ENCODE results near the gene FNDC3B. TPM values are rescaled to one million over a fixed set of nuclear protein-coding genes. Genes with fewer than 3 reads are reported as not detected.

Gene FNDC3B
- total RNA-seq, 1 experiment from 2014 or later: 149 TPM

GRCh38 chr3:172313671-172314070, 274.3 kb downstream of the FNDC3B start:
- Mint-ChIP-seq H3K9me3 (ENCODE audit: unreplicated experiment) (no peaks in the 10 kb centered on the region), H3K27ac (ENCODE audit: low read depth, unreplicated experiment) (peak overlapping the region; percentile 57), H3K27me3 (ENCODE audit: insufficient read depth, unreplicated experiment) (no peaks in the 10 kb centered on the region), H3K4me3 (ENCODE audit: unreplicated experiment) (no peak overlapping the region), H3K36me3 (ENCODE audit: insufficient read depth, unreplicated experiment) (peaks cover 84% of the 10 kb centered on the region), H3K4me1 (ENCODE audit: insufficient read depth, unreplicated experiment) (peaks cover 25% of the 10 kb centered on the region)
- intact Hi-C loops (cut with micrococcal nuclease): no loop called here
- no TSS peak for BruUV-seq (replicated peaks)
- TF ChIP-seq CTCF (IDR thresholded peaks at IDR 0.05; ENCODE audit: unreplicated experiment): no peak
- CTCF ChIA-PET: interaction anchor here (0.8 to 3.9 kb wide), 6 partner anchors 10 to 144 kb away, joined by 3 to 18 read pairs (median 4); no protein-coding TSS in a partner anchor
- no peak for DNase-seq (ENCODE audit: unreplicated experiment)
- POLR2A ChIA-PET: interaction anchor here (3.2 kb wide), 1 partner anchor 10 kb away, joined by 14 read pairs; no protein-coding TSS in a partner anchor

- DNase-seq (ENCODE audit: unreplicated experiment): no peak
- Mint-ChIP-seq H3K4me3 (ENCODE audit: unreplicated experiment) (no peak overlapping the region), H3K4me1 (ENCODE audit: insufficient read depth, unreplicated experiment) (peaks cover 25% of the 10 kb centered on the region), H3K36me3 (ENCODE audit: insufficient read depth, unreplicated experiment) (peaks cover 79% of the 10 kb centered on the region), H3K27ac (ENCODE audit: low read depth, unreplicated experiment) (peak overlapping the region; percentile 57), H3K27me3 (ENCODE audit: insufficient read depth, unreplicated experiment) (no peaks in the 10 kb centered on the region), H3K9me3 (ENCODE audit: unreplicated experiment) (no peaks in the 10 kb centered on the region)
- no peak for TF ChIP-seq CTCF (IDR thresholded peaks at IDR 0.05; ENCODE audit: unreplicated experiment)
- POLR2A ChIA-PET: interaction anchor here (0.6 to 3.2 kb wide), 4 partner anchors 8 to 144 kb away, joined by 3 to 14 read pairs (median 8); no protein-coding TSS in a partner anchor
- intact Hi-C loops (cut with micrococcal nuclease): no loop called here
- CTCF ChIA-PET: interaction anchor here (1.0 to 3.9 kb wide), 3 partner anchors 18 to 358 kb away, joined by 3 to 18 read pairs (median 4); no protein-coding TSS in a partner anchor
- BruUV-seq (replicated peaks): no TSS peak
These were observed 275.3 kb downstream of the FNDC3B start for GRCh38 chr3:172314591-172315160.

GRCh38 chr3:172315401-172316091, 276.2 kb downstream of the FNDC3B start:
- TF ChIP-seq CTCF (IDR thresholded peaks at IDR 0.05; ENCODE audit: unreplicated experiment): no peak
- POLR2A ChIA-PET: interaction anchor here (0.6 to 3.2 kb wide), 7 partner anchors 8 to 218 kb away, joined by 3 to 14 read pairs (median 3); no protein-coding TSS in a partner anchor
- H3K4me1 Mint-ChIP-seq (ENCODE audit: insufficient read depth, unreplicated experiment): peaks cover 25% of the 10 kb centered on the region

GRCh38 chr3:172316758-172317157, 277.4 kb downstream of the FNDC3B start:
- Mint-ChIP-seq H3K4me1 (ENCODE audit: insufficient read depth, unreplicated experiment) (peaks cover 25% of the 10 kb centered on the region), H3K27me3 (ENCODE audit: insufficient read depth, unreplicated experiment) (no peaks in the 10 kb centered on the region), H3K4me3 (ENCODE audit: unreplicated experiment) (no peak overlapping the region), H3K27ac (ENCODE audit: low read depth, unreplicated experiment) (peak overlapping the region; percentile 83), H3K36me3 (ENCODE audit: insufficient read depth, unreplicated experiment) (peaks cover 73% of the 10 kb centered on the region), H3K9me3 (ENCODE audit: unreplicated experiment) (no peaks in the 10 kb centered on the region)
- no TSS peak for BruUV-seq (replicated peaks)
- no peak for TF ChIP-seq CTCF (IDR thresholded peaks at IDR 0.05; ENCODE audit: unreplicated experiment)
- CTCF ChIA-PET: interaction anchor here (3.9 kb wide), 1 partner anchor 16 kb away, joined by 18 read pairs; no protein-coding TSS in a partner anchor
- DNase-seq (ENCODE audit: unreplicated experiment): no peak
- POLR2A ChIA-PET: interaction anchor here (0.5 to 1.5 kb wide), 2 partner anchors 47 to 149 kb away, joined by 3 to 4 read pairs; no protein-coding TSS in a partner anchor
- intact Hi-C loops (cut with micrococcal nuclease): no loop called here

More at GRCh38 chr3:172315401-172316091, 276.2 kb downstream of the FNDC3B start:
- intact Hi-C loops (cut with micrococcal nuclease): no loop called here
- H3K9me3 Mint-ChIP-seq (ENCODE audit: unreplicated experiment): no peaks in the 10 kb centered on the region
- peak; percentile 62 for DNase-seq (ENCODE audit: unreplicated experiment)
- BruUV-seq (replicated peaks): no TSS peak
- CTCF ChIA-PET: interaction anchor here (0.5 to 3.9 kb wide), 10 partner anchors 15 to 670 kb away, joined by 3 to 18 read pairs (median 3); no protein-coding TSS in a partner anchor
- peak overlapping the region; percentile 57 for H3K27ac Mint-ChIP-seq (ENCODE audit: low read depth, unreplicated experiment)
- H3K36me3 Mint-ChIP-seq (ENCODE audit: insufficient read depth, unreplicated experiment): peaks cover 79% of the 10 kb centered on the region
- no peak overlapping the region for H3K4me3 Mint-ChIP-seq (ENCODE audit: unreplicated experiment)
- H3K27me3 Mint-ChIP-seq (ENCODE audit: insufficient read depth, unreplicated experiment): no peaks in the 10 kb centered on the region
